B cell (primary cell): ENCODE measurements around the gene FOXO3.

ENCODE experiments used
- CTCF ChIP-seq: fragments of 200-600 bp; IDR thresholded peaks from one replicate; pipeline ENCODE4 v1.8.0; 2022; ENCODE audit warnings: antibody characterized with exemption, mild to moderate bottlenecking
- EZH2 ChIP-seq: IDR thresholded peaks from 2 replicates; pipeline ENCODE4 v1.6.1; 2012; ENCODE audit warnings: borderline replicate concordance, low read depth, mild to moderate bottlenecking, moderate library complexity, low read length; ENCODE audit not compliant: insufficient read depth, poor library complexity, severe bottlenecking

DNA sequence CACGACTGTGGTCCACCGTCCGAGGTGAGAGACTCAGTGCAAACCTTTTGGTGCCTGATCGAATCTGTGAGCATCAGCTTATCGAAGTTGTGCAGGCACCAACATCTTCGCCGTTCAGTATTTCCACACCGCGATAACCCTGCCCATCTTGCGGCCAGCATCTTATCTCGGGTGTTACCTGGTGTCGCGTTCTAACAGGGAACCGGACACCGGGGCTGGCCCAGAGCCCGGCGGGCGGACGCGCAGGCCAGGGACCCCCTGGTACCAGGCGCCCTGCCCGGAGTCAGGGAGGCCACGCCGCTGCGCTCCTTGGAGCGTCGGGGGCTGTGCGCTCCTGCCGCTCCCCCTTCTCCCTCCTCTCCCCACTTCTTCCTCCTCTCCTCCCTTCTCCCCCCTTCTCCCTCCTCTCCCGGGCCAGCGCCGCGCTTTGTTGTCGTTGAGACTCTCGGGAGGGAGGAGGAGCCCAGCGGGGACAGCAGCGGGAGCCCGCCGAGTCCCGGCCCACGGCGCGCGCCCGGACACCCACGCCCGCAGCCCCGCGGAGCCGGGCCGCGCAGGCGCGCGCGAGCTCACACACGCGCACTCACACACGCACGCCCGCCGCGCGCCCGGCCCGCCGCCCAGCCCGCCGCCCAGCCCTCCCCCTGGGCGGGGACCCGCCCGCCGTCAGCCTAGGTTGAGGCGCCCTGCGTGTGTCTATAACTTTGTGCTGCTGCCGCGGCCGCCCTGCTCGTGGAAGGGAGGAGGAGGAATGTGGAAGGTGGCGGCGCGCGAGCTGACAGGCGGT lies 1.4 kb upstream of the FOXO3 start:
- TF ChIP-seq CTCF (no peak), EZH2 (no peak)
